Head of caudate nucleus (tissue), 42 donors: ENCODE measurements around the gene MPC1.

Experiments
- DNase-seq, 42 donors: peaks; one replicate each; pipeline versions ENCODE4 v3.0.0 to v3.0.0-alpha.2; 2020 to 2021; ENCODE audit warnings: mixed read lengths in 7 of 42
- intact Hi-C: fragments of 100-400 bp; cut with DNase I; formaldehyde crosslinking; loops from one replicate; pipeline ENCODE4 v1.15.0; 2022

The MPC1 gene

DNA sequence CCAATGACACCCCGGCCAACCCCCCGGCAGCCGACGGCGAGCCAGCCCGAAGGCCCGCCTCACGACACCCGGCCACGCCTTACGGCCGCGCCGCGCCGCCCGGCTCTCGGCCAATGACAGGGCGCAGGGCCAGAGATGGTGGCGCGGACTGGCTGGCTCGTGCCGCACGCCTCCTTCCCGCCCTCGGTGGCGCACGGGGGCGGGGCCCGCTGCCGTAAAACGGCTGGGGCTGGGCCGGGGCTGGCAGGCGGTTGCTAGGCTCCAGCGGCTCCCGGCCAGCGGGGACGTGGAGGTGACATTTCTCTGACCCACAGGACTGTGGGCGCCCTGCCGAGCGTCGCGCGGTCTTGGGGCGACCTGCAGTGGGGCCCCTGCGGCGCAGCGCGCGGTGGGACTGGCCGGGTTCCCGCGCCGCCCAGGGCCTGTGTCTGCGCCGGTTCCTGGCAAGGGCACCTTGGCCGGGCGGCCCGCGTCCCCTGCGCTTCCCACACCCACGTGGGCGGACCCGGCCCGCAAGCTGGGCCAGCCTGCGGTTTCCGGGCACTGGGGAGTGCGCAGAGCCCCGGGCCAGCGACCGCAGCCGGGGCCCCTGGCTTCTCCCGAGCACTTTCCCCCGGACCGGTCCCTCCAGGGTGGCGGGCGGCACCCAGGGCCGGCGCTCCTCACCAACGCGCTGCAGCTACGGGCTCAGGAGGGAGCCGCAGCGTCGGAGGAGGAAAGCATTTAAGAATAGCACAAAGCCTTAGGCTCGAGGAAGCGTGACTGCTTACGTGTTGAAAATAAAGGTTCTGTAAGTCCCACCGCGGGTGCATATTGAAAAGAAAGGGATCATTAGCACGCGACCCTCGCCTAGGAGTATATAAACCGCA lies at the start of gene MPC1:
MPC1 (minus strand) TSS at position 8 of the 869 bp plus-strand sequence. CDS start 64 bp downstream, outside the sequence.
- intact Hi-C loops = loop anchor here (5.0 kb wide), 1 partner anchor 41 kb away; the partner anchor contains the start of gene SFT2D1

GRCh38 chr6:166430269-166430668 lies 47.5 kb upstream of the MPC1 start:
- intact Hi-C loops = no loop called here
- peak in 1 of 42 donors; percentile 5 for DNase-seq

More for the DNA sequence above, at the start of gene MPC1:
- peak; percentile 86 to 99 (median 96) for DNase-seq

DNA sequence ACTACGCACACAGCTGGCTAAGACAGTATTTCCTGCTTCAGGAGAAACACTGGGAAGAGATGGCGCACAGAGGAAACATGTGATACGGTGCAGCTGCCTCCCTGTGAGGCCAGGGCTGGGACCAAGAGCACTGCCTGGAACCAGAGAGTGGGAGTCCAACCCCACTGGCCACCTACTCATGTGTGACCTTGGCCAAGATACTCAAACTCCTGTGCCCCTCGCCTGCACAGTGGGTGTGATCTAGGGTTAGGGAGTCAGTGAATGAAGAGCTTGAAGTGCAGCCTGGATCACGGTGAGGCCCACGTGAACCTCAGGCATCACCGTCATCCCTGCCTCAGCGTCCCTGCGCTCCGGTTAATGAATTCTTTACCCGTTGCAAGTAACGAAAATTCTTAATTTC lies 41.7 kb upstream of the MPC1 start:
- intact Hi-C loops = no loop called here
- DNase-seq = peak in 6 of 42 donors; percentile 20 to 49 (median 31)

GRCh38 chr6:166423781-166424180 lies 41.0 kb upstream of the MPC1 start:
- intact Hi-C loops = no loop called here
- DNase-seq = peak in 35 of 42 donors; percentile 22 to 87 (median 58)

DNA sequence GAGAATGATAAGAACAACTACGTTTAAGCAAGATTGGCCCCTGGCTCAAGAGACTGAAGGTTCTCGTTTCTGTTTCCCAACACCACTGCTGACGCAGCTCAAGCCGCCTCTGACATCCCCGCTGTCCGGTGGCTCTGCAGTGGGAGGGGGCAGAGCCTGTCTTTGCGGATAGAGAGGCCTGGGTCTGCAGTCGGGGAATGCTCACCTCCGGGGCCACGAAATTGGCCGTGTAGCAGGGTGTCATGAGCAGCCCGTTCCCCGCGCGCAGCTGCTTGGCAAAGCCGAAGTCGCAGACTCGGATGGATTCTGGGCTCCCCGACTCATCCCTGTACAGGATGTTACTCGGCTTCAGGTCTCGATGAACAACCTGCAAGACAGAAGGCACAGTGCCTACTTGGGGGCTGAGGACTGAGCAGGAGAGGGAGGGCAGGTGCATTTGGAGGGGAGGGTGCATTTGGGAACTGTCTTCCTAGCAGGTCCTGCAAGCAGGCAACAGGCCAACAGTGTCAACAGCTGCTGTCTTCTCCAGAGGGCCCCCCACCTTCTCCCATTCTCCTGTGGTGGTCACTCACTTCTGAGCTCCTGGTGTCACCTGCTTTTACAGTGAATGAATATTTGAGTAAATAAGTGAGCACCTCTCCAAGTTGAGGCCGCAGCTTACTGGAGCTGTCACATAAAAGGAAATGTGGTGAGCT lies 40.5 kb upstream of the MPC1 start:
- intact Hi-C loops = no loop called here
- peak in 6 of 42 donors; percentile 14 to 51 (median 34) for DNase-seq

GRCh38 chr6:166422201-166422940 lies 39.6 kb upstream of the MPC1 start:
- peak in 8 of 42 donors; percentile 31 to 66 (median 39) for DNase-seq
- intact Hi-C loops = no loop called here

GRCh38 chr6:166420351-166420750 lies 37.6 kb upstream of the MPC1 start:
- peak in 17 of 42 donors; percentile 35 to 76 (median 57) for DNase-seq
- intact Hi-C loops = no loop called here

DNA sequence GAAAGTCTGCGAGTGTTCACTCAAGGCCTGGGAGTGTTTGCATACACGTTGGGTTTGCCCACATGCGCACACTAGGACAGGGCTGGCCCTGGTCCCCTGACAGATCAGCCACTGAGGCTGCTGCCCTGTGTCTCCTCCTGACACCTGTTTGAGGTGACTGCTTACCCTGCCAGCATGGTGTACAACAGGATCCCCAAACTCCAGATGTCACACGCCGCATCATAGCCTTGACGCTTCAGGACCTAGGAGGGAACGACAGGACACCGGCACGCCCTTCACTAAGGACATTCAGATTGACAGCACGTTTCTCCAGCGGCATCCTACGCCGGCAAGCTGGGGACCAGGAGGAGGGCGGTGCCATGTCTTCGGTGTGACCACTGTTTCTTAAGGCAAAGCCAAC lies 37.0 kb upstream of the MPC1 start:
- DNase-seq = peak in 1 of 42 donors; percentile 27

GRCh38 chr6:166419286-166419685 lies 36.5 kb upstream of the MPC1 start:
- DNase-seq = peak in 1 of 42 donors; percentile 9
- intact Hi-C loops = no loop called here

More for the DNA sequence above, 37.0 kb upstream of the MPC1 start:
- intact Hi-C loops = no loop called here

- DNase-seq = peak in 32 of 42 donors; percentile 23 to 82 (median 62)
- intact Hi-C loops = no loop called here
Measured at GRCh38 chr6:166418691-166419143, 36.0 kb upstream of the MPC1 start.

- DNase-seq = peak in 1 of 42 donors; percentile 24
Measured at GRCh38 chr6:166417285-166417691, 34.5 kb upstream of the MPC1 start.

DNA sequence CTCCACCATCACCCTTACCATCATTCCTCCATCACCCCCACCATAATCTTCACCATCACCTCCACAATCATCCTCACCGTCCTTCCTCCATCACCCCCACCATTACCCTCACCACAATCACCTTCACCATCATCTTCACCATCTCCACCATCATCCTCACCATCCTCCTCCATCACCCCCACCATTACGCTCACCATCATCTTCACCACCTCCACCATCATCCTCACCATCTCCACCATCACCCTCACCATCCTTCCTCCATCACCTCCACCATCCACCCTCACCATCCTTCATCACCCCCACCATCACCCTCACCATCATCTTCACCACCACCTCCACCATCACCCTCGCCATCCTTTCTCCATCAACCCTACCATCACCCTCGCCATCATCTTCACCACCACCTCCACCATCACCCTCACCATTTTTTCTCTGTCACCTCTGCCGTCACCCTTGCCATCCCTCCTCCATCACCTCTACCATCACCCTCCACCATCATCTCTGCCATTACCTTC lies 33.1 kb upstream of the MPC1 start:
- intact Hi-C loops = no loop called here
- DNase-seq = peak in 1 of 42 donors; percentile 13

More at GRCh38 chr6:166417285-166417691, 34.5 kb upstream of the MPC1 start:
- intact Hi-C loops = no loop called here

- DNase-seq = peak in 1 of 42 donors; percentile 7
- intact Hi-C loops = no loop called here
Measured at GRCh38 chr6:166415306-166415705, 32.6 kb upstream of the MPC1 start.

- intact Hi-C loops = no loop called here
- peak in 6 of 42 donors; percentile 32 to 57 (median 36) for DNase-seq
Measured at GRCh38 chr6:166413491-166413951, 30.8 kb upstream of the MPC1 start.

GRCh38 chr6:166412911-166413384 lies 30.2 kb upstream of the MPC1 start:
- intact Hi-C loops = no loop called here
- DNase-seq = no peak

GRCh38 chr6:166412156-166412910 lies 29.6 kb upstream of the MPC1 start:
- peak in 1 of 42 donors; percentile 31 for DNase-seq
- intact Hi-C loops = no loop called here

- DNase-seq = peak in 1 of 42 donors; percentile 30
- intact Hi-C loops = no loop called here
Measured at GRCh38 chr6:166411721-166412151, 29.0 kb upstream of the MPC1 start.

DNA sequence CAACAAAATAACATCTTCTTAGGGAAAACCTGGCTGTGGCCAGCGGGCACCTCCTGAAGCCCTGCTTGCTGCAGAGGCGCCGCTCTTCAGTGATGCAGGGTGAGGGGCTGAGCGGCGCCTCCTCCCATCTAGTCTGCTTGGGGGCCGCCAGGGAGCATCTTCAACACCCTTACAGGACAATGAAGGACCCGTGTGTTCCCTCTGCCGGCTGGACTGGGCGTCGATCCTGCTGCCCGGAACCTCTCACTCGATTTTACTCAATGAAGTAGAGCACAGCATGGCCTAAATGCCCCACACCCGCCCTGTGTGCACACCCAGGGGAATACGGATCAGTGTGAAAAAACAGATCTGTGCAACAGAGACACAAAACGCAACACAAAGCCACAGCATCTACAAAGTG lies 28.5 kb upstream of the MPC1 start:
- intact Hi-C loops = no loop called here
- peak in 1 of 42 donors; percentile 29 for DNase-seq
